Activated T-cell treated with anti-CD3 and anti-CD28 coated beads for 1 hour (primary cell): Measurements from ENCODE around the gene TBC1D2B.
A peak's percentile ranks its signal among the peaks of the same experiment; 100 is the strongest.
"Not testable (repeated sequence)": the region's sequence is repeated elsewhere in the genome, so short reads cannot be mapped to it uniquely, and the experiment has no call there.

Experiments used
- DNase-seq: peaks from one replicate; pipeline ENCODE4 v3.0.0-alpha.2; 2020; ENCODE audit warnings: low read depth

The TBC1D2B gene

GRCh38 chr15:78001656-78002055 lies 75.9 kb downstream of the TBC1D2B start:
- DNase-seq = no peak

DNA sequence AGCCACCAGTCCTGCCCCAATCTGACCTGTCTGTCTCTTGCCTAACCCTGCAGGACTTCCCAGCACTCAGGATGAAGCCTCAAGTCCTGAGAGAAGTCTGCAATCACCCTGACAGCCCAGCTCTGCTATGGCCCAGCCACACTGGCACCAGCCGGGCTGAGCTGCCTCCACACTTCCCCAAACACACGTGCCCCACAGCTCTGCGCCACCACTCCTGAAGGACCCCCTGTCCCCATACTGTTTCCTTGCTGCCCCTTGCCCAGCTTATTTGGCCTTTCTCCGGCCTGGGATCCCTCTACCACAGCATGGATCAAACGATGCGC lies 76.6 kb downstream of the TBC1D2B start:
- DNase-seq = no peak

DNA sequence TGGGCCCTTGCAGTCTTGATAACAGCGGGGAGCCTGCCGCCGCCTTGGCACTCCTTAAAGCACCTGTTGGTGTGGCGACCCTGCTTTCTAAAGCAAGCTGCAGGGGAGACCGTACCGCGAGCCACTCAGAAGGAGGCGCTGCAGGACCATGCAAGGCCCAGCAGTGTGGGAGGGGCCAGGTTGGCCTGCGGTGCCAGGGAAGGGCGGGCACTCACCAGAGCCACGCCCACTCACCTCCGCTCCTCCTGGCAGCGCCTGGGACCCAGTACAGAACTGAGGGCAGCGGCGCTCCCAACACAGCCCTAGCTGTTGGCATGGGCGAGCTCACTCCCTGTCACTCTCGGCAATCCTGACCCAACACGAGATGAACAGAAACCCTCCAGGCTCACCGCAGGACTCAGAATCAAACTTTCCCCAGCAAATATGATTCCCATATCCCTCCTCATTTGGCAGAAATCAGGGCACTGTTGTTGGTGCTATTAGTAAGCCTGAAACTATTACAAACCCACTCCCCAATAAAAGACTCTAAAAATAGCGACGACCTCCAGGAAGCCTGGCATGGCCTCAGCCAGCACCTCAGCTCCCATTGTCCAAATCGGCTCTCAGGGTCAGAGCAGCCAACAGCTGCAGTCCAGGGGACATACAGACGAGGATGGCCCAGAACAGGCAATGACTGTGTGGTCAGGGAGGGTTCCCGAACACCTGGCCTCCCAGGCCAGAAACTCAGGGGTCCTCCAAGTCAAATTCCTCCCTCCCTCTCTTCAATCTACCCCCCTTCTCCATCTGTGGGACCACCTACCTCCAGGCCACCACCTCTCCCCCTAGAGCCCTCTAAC lies 77.2 kb downstream of the TBC1D2B start:
- peak; percentile 72 for DNase-seq

DNA sequence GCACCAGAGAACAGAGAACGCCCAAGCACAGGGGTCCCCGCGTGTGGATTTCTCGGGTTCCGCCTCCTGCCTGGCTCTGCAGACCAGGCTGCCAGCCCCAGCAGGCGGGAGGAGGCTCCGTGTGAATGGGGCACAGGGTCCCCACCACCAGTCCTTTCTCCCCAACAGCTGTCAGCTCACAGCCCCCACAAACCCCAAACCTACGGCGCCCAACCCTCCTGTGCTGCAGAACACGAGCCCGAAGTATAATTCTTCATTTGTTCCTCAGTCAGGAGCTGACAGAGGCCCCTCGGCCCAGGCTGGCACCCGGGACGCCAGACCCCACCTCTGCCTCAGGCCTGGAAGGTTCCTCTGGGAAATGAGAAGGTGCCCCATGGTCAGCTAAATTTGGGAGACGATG lies 78.0 kb downstream of the TBC1D2B start:
- no peak for DNase-seq

GRCh38 chr15:77998592-77998991 lies 78.9 kb downstream of the TBC1D2B start:
- DNase-seq = no peak

DNA sequence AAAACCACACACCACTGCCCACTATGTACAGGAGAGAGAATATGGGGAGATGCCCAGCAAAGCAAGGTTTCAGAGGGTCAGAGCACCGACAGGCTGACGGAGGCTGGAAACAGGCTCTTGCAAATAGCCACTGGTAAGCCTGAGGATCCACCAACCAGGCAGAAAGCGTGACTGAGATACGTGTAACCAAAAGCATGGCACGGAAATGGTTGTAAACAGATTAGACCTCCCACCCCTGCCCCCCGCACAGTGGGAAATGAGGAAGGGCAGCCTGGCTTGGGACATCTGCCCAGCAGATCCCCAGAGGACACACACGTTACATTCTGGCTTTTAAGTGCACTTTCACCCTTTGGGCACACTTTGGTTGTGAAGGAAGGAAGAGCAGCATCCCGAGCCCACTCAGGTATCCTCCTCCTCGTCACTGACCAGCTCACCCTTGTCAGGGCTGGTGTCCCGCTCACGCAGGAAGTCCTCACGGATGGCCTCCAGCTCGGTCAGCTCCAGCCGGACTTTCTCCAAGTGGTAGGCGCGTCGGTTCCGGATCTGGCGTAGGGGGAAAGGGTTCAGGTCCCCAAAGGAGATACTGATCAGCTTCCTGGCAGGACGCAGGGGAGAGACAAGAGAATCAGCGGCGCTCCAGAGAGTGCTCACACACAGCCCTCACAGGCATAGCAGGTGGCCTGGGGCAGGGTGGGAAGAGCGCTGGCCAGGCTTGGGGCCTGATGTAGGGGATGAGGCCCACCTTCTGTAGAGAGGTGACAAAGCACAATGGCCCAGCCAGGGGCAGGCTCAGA lies 79.6 kb downstream of the TBC1D2B start:
- DNase-seq = not testable (repeated sequence)

GRCh38 chr15:77997221-77997620 lies 80.3 kb downstream of the TBC1D2B start:
- not testable (repeated sequence) for DNase-seq

DNA sequence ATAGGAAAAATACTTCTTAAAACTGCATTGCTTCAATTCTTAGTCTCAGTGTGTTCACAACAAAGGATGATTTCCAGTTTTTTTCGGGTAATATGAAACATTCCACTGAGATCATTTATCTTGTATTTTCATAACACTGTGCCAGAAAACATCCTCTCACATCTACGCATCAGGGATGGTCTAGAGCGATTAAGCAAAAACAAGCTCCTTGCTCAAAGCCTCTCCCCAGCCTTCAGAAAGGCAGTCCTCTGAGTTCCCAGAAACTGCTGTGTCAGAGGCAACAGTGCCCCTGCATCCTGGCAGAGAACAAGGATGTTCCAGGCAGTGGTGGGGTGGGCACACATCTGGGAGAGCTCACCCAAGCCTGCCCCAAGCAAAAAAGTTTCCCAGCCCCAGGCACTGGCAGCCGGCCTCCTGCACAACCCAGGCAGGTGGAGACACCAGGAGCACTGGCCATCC lies 80.8 kb downstream of the TBC1D2B start:
- DNase-seq = not testable (repeated sequence)

DNA sequence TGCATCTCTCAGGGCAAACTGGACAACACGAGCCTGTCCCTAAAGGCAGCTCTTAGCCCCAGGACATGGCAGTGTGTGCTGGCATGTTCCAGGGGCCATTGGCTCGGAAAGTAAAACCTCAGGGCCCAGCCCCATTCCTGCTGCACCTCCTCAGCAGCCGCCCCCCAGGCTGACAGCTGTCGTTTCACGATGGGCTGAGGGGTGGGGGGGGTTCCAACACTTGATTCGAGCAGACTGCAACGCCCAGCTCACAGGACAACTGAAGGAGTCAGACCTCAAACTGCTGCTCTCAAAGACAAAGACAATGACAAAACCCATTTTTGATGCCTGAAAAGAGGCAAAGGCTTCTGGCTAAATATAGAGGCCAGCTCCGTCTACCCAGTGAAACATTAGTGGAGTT lies 81.3 kb downstream of the TBC1D2B start:
- DNase-seq = not testable (repeated sequence)

DNA sequence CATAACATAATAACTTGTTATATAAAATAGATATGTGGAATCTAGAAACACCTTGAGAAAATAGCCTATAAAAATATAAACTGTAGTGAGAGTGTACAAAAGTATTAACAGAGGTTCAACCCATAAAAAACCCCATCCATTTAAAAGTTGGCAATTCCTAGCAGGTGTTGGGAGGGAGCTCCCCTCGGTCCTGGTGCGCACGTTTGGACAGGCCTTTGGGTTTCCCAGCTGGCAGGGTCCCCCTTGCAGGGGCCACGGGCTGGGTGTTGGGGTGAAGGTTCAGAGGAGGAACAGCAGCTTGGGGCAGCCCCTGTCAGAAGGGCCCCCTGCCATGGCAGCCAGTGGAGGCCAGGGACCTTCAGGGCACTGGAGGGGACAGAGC lies 82.0 kb downstream of the TBC1D2B start:
- not testable (repeated sequence) for DNase-seq

- DNase-seq = not testable (repeated sequence)
These were observed 82.5 kb downstream of the TBC1D2B start for GRCh38 chr15:77994893-77995536.

- not testable (repeated sequence) for DNase-seq
These were observed 83.4 kb downstream of the TBC1D2B start for GRCh38 chr15:77993970-77994693.

DNA sequence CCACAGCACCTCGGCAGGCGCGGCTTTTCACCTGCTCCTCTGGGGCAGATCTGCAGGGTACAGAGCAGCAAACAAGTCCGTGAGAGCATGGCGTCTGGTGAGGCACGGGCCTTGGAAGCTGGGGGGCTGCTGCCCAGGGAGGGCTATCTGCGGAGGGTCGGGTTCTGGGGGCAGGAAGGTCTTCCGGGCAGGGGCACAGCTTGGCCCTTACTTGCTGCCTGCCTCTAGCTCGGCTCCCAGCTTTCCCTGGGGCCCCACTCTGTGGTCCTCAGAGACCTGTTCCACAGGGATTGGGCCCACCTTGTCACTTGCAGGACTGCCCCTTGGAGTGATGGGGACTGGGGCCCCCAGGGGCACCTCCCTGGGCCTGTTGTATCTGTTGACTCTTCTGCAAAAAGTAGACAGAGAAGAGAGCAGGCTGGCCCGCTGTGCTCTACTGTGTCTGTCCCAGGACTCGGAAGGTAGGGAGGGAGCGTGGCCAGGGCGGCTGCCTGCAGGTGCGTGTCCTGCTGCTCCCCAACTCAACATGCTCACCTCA lies 84.1 kb downstream of the TBC1D2B start:
- no peak for DNase-seq

GRCh38 chr15:77992356-77993222 lies 84.9 kb downstream of the TBC1D2B start:
- DNase-seq = no peak

DNA sequence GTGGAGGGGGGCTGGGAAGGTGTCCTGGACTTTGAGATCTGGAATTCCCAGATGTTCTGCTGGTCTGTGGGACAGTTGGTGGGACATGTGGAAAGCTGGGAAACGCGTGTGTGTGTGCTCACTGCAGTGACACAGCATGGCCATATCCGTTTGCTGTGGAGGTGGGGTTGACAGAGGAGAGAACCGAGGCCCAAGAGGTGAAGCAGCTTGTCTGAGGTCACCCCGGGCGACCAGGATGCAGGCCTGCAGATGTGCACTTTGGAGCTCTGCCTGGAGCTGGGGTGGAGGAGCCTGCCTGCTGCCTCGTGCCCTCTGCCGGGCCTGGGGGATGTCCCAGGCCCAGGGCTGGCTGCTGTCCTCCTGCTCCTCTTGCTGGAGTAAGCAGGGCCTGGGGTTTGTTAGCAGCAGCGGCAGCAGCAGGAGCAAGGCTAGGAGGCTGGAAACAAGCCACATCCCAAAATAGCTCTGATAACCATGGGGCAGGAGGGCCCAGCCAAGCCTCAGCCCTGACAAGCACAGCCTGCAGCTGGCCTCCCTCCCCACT lies 85.8 kb downstream of the TBC1D2B start:
- not testable (repeated sequence) for DNase-seq

DNA sequence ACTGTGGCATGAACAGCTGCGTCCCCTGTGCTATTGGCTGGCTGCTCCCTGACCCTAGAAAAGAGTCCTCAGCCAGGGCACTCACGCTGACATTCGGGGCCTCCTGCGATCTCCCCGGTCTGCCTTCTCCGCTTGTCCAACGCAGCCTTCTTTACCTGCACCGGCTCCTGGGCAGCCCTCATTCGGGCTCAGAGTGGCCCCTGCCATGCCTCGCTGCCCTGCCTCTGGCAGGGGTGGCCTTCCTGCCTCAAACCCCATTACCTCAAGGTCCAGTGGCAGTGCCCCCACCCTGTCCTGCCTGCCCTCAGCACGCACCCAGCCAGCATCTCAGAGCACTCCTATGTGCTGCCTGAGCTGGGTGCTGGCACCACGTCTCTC lies 86.5 kb downstream of the TBC1D2B start:
- DNase-seq = no peak

- DNase-seq = no peak
These were observed 88.0 kb downstream of the TBC1D2B start for GRCh38 chr15:77989296-77990143.

- no peak for DNase-seq
These were observed 88.9 kb downstream of the TBC1D2B start for GRCh38 chr15:77988347-77989295.
